ENCODE measurements around the gene LIN7B. TPM values are rescaled to one million over a fixed set of nuclear protein-coding genes. Genes with fewer than 3 reads are reported as not detected.

The LIN7B gene
- total and polyA plus RNA-seq, 9 of the 15 experiments (the other 6 are each of a cell fraction or from before 2014, with no cell fraction given): 0.89 to 15.7 (median 4.0) TPM

DNA sequence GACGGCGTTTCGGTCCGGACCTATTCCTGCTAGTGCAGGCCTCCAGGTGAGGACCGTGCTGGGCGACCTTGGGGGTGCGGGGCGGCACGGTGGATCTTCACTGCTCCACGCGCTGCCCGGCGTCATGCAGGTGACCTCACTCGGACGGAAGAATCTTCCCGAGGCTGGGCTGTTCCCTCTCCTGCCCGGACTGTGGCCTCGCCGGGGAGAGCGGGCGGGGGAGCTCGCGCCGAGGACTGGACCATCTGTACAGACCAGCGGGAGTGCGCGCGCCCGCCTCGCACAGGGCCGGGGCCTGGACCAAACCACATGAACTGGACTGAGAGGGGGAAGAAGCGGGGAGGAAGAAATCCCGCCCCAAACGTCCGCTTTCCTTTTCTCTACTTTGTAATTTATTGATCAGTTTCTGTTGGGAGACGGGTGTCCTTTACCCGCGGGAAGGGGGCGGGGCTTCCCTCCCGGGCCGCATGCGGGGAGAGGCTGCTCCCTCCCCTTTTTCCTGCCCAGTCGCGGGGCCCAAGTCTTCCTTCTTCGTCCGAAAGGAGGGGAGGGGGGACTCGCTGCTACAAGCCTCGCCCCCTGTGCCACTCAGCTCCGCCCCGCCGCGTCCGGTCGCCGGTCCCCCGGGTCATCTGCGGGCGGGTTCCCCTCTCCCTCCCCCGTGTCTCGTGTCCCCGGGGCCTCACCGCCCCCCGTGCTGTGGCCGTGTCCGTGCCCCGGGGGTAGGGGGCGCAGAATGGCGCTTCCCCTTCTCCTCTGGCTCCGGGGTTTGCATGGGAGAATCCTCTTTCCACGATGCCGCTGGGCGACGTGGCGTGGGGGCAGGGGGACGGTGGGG lies 36.2 kb downstream of the LIN7B start (continued):
- TF ChIP-seq ELF1 (tag; IDR thresholded peaks at IDR 0.05) (no peak), JUNB (CRISPR knock-in tag; conservative IDR thresholded peaks at IDR 0.05) (0 out of 2 replicates have a peak, but pooled peaks have one; percentile 25), ZBTB2 (IDR thresholded peaks at IDR 0.05) (peak; percentile 79), ZNF696 (CRISPR knock-in tag; conservative IDR thresholded peaks at IDR 0.05) (no peak), ZNF280A (IDR thresholded peaks at IDR 0.05; ENCODE audit: low read depth, partially characterized antibody) (no peak), ATF4 (CRISPR knock-in tag; IDR thresholded peaks at IDR 0.05) (0 out of 2 replicates have a peak, but pooled peaks have one; percentile 37), ZFPM2 (CRISPR knock-in tag; IDR thresholded peaks at IDR 0.05) (no peak), ZNF583 (CRISPR knock-in tag; IDR thresholded peaks at IDR 0.05) (0 out of 2 replicates have a peak, but pooled peaks have one; percentile 34), SUPT5H (IDR thresholded peaks at IDR 0.05) (peak; percentile 58; the same call in 1 of the 2 replicates), POLR2AphosphoS5 (IDR thresholded peaks at IDR 0.05; ENCODE audit: control insufficient read depth, insufficient read depth, low read depth, low read length) (peak; percentile 13; the same call in 1 of the 2 replicates), STAT5A (IDR thresholded peaks at IDR 0.05; ENCODE audit: borderline replicate concordance, low read length) (no peak), NCOR1 (IDR thresholded peaks at IDR 0.05) (peak; percentile 61)
- TF ChIP-seq, protein P1, sequence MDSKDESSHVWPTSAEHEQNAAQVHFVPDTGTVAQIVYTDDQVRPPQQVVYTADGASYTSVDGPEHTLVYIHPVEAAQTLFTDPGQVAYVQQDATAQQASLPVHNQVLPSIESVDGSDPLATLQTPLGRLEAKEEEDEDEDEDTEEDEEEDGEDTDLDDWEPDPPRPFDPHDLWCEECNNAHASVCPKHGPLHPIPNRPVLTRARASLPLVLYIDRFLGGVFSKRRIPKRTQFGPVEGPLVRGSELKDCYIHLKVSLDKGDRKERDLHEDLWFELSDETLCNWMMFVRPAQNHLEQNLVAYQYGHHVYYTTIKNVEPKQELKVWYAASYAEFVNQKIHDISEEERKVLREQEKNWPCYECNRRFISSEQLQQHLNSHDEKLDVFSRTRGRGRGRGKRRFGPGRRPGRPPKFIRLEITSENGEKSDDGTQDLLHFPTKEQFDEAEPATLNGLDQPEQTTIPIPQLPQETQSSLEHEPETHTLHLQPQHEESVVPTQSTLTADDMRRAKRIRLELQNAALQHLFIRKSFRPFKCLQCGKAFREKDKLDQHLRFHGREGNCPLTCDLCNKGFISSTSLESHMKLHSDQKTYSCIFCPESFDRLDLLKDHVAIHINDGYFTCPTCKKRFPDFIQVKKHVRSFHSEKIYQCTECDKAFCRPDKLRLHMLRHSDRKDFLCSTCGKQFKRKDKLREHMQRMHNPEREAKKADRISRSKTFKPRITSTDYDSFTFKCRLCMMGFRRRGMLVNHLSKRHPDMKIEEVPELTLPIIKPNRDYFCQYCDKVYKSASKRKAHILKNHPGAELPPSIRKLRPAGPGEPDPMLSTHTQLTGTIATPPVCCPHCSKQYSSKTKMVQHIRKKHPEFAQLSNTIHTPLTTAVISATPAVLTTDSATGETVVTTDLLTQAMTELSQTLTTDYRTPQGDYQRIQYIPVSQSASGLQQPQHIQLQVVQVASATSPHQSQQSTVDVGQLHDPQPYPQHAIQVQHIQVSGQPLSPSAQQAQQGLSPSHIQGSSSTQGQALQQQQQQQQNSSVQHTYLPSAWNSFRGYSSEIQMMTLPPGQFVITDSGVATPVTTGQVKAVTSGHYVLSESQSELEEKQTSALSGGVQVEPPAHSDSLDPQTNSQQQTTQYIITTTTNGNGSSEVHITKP (IDR thresholded peaks at IDR 0.05; ENCODE audit: partially characterized antibody): peak; percentile 99
- TF ChIP-seq, protein P2, sequence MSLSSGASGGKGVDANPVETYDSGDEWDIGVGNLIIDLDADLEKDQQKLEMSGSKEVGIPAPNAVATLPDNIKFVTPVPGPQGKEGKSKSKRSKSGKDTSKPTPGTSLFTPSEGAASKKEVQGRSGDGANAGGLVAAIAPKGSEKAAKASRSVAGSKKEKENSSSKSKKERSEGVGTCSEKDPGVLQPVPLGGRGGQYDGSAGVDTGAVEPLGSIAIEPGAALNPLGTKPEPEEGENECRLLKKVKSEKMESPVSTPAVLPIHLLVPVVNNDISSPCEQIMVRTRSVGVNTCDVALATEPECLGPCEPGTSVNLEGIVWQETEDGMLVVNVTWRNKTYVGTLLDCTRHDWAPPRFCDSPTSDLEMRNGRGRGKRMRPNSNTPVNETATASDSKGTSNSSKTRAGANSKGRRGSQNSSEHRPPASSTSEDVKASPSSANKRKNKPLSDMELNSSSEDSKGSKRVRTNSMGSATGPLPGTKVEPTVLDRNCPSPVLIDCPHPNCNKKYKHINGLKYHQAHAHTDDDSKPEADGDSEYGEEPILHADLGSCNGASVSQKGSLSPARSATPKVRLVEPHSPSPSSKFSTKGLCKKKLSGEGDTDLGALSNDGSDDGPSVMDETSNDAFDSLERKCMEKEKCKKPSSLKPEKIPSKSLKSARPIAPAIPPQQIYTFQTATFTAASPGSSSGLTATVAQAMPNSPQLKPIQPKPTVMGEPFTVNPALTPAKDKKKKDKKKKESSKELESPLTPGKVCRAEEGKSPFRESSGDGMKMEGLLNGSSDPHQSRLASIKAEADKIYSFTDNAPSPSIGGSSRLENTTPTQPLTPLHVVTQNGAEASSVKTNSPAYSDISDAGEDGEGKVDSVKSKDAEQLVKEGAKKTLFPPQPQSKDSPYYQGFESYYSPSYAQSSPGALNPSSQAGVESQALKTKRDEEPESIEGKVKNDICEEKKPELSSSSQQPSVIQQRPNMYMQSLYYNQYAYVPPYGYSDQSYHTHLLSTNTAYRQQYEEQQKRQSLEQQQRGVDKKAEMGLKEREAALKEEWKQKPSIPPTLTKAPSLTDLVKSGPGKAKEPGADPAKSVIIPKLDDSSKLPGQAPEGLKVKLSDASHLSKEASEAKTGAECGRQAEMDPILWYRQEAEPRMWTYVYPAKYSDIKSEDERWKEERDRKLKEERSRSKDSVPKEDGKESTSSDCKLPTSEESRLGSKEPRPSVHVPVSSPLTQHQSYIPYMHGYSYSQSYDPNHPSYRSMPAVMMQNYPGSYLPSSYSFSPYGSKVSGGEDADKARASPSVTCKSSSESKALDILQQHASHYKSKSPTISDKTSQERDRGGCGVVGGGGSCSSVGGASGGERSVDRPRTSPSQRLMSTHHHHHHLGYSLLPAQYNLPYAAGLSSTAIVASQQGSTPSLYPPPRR (CRISPR knock-in tag; IDR thresholded peaks at IDR 0.05; ENCODE audit: borderline replicate concordance): 0 out of 2 replicates have a peak, but pooled peaks have one; percentile 86
